ENCODE measurements around the gene ATRNL1.
"Not testable (repeated sequence)": the region's sequence is repeated elsewhere in the genome, so short reads cannot be mapped to it uniquely, and the experiment has no call there.

Gene ATRNL1

DNA sequence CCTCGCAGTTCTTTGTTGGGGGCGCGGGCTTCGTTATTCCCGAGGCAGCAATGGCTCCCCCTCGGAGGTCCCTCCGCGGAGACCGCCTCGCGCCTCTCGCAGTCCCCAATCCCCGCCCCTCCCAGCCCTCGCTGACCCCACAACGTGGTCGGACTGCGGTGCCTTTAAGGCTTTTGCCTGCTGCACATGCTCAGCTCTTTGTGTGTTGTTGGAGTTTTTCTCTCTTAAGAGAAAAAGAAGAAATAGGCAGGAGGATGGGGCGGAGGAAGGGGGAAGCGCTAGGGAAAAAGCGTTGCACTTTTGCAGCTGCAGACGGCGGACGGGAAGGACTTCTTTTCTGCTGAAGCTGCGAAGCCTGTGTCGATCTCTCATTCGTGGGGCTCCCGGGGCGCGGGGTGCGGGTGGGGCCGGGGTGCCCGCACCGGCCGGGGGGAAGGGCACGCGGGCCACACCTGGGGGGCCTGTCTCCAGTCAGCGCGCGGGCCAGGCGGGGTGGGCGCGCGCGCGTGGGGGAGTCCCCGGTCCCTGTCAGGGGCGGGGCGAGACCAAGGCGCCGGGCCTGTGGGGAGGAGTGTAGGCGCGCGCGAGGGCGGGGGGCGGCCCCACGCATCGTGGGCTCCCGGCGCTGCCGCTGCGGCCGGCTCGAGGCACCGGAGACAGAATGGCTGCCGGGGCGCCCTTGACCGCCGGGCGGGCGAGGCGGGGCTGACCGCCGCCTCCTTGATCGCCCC is 445 bp upstream of the ATRNL1 start:
- no peak for DNase-seq

DNA sequence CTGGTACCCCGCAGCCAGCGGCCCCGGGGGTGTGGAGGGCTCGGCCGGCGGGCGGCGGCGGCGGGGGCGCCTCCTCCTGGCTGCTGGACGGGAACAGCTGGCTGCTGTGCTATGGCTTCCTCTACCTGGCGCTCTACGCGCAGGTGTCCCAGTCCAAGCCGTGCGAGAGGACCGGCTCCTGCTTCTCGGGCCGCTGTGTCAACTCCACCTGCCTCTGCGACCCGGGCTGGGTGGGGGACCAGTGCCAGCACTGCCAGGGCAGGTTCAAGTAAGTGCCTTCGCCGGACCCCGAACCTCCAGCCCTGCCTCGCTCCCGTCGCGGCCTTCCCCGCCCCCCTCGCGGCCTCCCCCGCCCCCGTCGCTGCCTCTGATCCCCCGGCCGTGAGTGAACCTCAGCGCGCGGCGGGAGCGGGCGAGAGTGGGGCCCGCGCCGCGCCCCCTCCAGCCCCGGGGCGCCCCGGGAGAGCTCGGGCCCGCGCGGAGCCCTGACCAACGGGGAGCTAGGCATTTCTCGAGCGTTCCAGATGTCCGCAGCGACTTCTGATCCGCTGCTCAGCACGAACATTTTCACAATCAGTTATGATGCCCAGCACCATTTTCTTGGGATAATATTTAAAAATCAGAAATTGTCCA is 727 bp downstream of the ATRNL1 start:
- no peak for DNase-seq

GRCh38 chr10:115094416-115095140 is 1.4 kb downstream of the ATRNL1 start:
- no peak for DNase-seq

- DNase-seq, result no peak
Measured at GRCh38 chr10:115095758-115096157, 2.6 kb downstream of the ATRNL1 start.

- DNase-seq, result no peak
Measured at GRCh38 chr10:115103700-115104099, 10.5 kb downstream of the ATRNL1 start.

- not testable (repeated sequence) for DNase-seq
Measured at GRCh38 chr10:115105411-115105810, 12.2 kb downstream of the ATRNL1 start.

DNA sequence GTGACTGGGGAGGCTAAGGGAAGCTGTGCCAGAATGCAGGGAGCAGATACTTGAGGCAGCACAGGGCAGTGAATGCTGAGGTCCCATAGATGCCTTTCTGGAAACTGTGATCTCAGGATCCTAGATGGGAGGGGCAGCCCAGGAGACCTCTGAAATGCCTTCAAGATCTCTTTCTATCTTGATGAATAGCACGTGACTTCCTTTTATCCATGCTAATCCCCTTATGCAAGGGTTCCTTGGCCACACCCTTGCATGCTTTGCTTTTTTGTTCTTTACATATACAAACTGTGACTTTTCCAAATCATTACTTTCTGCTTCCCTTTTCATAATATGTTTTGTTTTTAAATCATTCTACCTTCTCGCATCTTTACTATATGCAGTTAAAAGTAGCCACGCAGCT is 14.7 kb downstream of the ATRNL1 start:
- DNase-seq, result no peak

- DNase-seq, result no peak
Measured at GRCh38 chr10:115117301-115117700, 24.1 kb downstream of the ATRNL1 start.

GRCh38 chr10:115118346-115118745 is 25.2 kb downstream of the ATRNL1 start:
- DNase-seq, result no peak

DNA sequence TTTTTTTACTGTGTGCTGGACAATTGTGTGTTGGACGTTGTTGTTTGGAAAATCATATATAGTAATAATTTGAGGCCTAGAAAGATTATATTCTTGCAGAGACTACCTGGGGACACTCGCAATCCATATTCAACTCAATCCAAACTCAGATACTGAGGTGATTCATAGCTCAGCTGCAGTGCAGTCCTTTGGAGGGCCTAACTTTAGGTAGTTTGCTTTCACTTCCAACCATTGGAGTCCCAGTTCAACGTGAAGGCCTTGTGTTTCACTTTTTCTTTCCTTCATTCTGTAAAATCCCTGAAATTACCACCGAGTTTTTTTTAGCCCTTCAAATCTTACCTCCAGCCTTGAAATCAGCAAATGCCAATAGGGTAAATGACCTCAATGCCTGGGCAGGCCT is 32.3 kb downstream of the ATRNL1 start:
- no peak for DNase-seq

- DNase-seq, result no peak
Measured at GRCh38 chr10:115129752-115130151, 36.6 kb downstream of the ATRNL1 start.

- no peak for DNase-seq
Measured at GRCh38 chr10:115136616-115137015, 43.5 kb downstream of the ATRNL1 start.

- DNase-seq, result no peak
Measured at GRCh38 chr10:115141254-115141653, 48.1 kb downstream of the ATRNL1 start.

- DNase-seq, result no peak
Measured at GRCh38 chr10:115157357-115157756, 64.2 kb downstream of the ATRNL1 start.

- no peak for DNase-seq
Measured at GRCh38 chr10:115163129-115163528, 70.0 kb downstream of the ATRNL1 start.

GRCh38 chr10:115164220-115164619 is 71.1 kb downstream of the ATRNL1 start:
- DNase-seq, result no peak

DNA sequence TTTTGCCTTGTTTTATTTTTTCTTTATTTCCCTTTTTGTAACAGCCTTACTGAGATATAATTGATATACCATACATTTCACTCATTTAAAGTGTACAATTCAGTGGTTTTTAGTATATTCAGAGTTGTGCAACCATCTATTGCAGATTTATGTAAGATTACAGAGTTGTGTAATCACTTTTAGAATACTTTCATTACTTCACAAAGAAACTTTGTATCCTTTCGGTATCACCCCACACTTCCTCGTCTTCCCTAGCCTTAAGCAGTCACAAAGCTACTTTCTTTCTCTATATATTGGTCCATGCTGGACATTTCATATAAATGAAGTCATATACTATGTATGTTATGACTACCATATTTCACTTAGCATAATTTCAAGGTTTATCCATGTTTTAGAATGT is 74.6 kb downstream of the ATRNL1 start:
- no peak for DNase-seq

DNA sequence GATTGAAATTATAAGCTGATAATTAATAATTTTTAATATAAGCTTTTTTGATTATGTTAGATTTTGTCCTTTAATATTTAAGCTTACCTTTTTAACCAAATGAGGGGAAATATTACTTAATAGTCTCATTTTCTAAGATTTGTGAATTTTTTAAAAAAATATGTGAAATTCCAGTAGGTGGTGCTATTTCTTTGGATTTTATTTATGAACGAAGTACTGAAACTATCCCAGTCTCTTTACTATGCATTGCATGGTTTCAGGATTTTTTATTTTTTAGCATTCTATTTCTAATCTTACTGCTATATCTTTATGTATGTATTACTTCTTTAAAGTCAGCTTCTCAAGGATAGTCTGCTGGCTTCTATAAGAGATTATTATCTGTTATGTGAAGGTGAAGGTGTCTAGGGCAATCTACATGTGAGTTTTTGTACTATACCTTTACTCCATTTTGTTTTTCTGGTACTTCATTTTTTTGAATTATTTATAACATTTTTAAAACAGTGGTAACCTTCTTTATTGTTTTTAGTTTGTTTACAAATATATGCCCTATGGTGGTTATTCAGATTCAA is 78.3 kb downstream of the ATRNL1 start:
- DNase-seq, result no peak

DNA sequence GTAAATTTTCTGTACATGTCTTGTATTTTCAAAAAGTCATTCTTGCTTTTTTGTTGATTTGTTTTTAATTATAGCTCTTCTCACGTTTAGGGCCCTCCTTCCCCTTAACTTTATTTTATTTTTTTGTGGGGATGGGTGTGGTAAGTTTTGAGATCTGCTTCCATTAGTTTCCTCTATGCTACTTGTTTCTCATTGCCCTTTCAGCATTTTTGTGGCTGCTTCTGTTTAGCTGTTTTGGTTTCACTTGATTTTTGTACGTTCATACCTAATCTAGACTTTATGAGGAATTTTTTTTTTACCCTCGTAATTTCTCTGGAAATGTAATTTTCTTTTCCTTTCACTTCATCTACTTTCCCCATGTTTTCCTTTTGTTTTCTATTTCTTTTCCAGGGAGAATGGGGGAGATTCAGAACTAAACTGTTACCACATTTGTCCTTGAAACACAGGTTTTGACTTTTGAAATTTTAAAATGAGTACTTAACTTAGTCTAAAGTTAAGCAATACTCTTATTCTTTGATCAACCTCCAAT is 80.8 kb downstream of the ATRNL1 start:
- DNase-seq, result no peak

GRCh38 chr10:115207276-115207675 is 114.1 kb downstream of the ATRNL1 start:
- not testable (repeated sequence) for DNase-seq

DNA sequence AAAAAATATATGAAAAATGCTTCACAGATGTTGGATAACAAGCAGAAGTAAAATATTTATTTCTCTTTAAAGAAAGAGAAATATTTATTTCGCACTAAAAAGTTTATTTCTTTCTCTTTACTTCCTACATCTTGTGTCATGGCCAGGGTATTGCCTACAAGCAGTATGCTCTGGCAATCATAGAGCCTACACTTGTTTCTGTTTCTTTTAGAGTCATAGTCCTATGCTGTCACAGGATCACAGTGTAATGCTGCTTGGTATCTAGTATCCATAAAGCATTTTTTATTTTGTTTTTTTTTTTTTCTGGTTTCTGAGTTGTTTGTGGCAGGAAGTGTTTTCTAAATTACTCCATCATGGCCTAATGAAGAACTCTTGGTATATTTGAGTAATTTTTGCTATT is 116.0 kb downstream of the ATRNL1 start:
- no peak for DNase-seq

DNA sequence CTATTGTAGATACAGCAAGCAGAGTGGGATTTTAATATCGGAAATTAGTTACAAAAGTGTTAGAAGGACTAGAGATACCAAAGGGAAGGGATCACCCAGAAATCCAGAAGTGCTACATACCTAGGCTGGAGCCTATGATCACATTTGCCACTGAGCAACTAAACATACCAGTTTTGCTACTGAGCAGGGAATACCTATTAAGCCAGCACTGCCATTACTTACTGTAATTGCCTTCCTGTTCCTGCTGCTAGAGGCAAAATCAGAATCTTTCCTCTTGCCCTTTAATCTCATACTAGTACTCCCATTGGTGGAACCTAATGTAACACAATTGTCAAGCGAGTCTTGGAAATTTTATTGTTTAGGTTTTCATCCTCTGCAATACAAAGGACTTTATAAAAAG is 121.7 kb downstream of the ATRNL1 start:
- no peak for DNase-seq

DNA sequence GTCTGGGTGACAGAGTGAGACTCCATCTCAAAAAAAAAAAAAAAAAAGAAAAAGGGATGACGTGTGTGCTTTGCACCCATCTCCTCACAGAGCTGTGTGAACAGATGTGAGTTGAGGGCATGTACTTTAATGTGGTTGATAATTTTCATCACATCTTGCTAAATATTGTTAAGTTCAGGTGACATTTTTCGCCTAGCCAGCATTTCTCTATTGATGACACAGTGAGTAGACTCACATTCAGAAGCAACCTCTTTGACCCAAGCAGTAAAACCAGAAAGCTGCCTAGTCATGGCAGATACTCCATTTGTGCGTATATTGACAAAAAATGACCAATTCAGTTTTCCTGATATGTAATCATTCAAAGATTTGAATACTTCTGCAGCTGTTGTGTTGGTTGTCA is 126.0 kb downstream of the ATRNL1 start:
- DNase-seq, result no peak
